Left lung (tissue), 10 donors: Measurements from ENCODE around the gene CDC42BPA. TPM values are rescaled to one million over a fixed set of nuclear protein-coding genes. Genes with fewer than 3 reads are reported as not detected.
A peak's percentile ranks its signal among the peaks of the same experiment; 100 is the strongest.

Experiments
- ATAC-seq: fragments of 200-7000 bp; cut with Tn5 transposase; one replicate; pipeline ENCODE4 v1.9.1; 2020; ENCODE audit warnings: moderate library complexity
- DNase-seq, 4 donors: peaks; one replicate each; pipeline ENCODE4 v3.0.0-alpha.2; 2013 to 2020
- H3K27ac ChIP-seq, 2 donors: fragments of 200-600 bp; sonication (generic) in 1 of 2; one replicate each; pipeline versions ENCODE4 v1.5.0 to v1.8.0; 2020 to 2021
- H3K27me3 ChIP-seq, 2 donors: fragments of 200-600 bp; sonication (generic) in 1 of 2; one replicate each; pipeline versions ENCODE4 v1.5.0 to v1.8.0; 2020 to 2021
- H3K36me3 ChIP-seq, 2 donors: fragments of 200-600 bp; sonication (generic) in 1 of 2; one replicate each; pipeline versions ENCODE4 v1.5.0 to v1.8.0; 2020 to 2021
- H3K4me1 ChIP-seq, 2 donors: fragments of 200-600 bp; one replicate each; pipeline ENCODE4 v1.8.0; 2021
- H3K4me3 ChIP-seq, 2 donors: fragments of 200-600 bp; sonication (generic) in 1 of 2; one replicate each; pipeline versions ENCODE4 v1.5.0 to v1.8.0; 2020 to 2021; ENCODE audit warnings: mild to moderate bottlenecking in 1 of 2
- H3K9me3 ChIP-seq, 2 donors: fragments of 200-600 bp; sonication (generic) in 1 of 2; one replicate each; pipeline versions ENCODE4 v1.5.0 to v1.8.0; 2020 to 2021
- CTCF ChIP-seq, 2 donors: fragments of 200-600 bp; sonication (generic) in 1 of 2; IDR thresholded peaks; one replicate each; pipeline versions ENCODE4 v1.5.0 to v1.8.0; 2021; ENCODE audit warnings: antibody characterized with exemption in 2 of 2
- intact Hi-C, 2 donors: fragments of 100-400 bp; cut with DNase I; formaldehyde crosslinking; loops; one replicate each; pipeline versions ENCODE4 v1.11.2 to v1.14.2; 2022
- polyA plus RNA-seq, 6 donors: library from polyadenylated mRNA; unstranded; fragments of 120-200 nt; gene quantifications; one replicate each; pipeline ENCODE4 v1.2.1, GENCODE V29; 2013; ENCODE audit not compliant: insufficient read length in 6 of 6
- total RNA-seq, 2 donors: library from RNA; stranded (reverse); fragmentation: NEBNext Ultra II Directional; extraction: Animal tissue kit (Norgen Biotek cat#: 25700); gene quantifications; one replicate each; pipeline ENCODE4 v1.2.1, GENCODE V29; 2021
- donor health status: DM: no; HTN: yes; CAD: no.
- donor health status: DM: no; HTN: no; CAD: no.

The CDC42BPA gene
- total and polyA plus RNA-seq, 8 donors, result 35.8 to 49.0 (median 43.4) TPM

DNA sequence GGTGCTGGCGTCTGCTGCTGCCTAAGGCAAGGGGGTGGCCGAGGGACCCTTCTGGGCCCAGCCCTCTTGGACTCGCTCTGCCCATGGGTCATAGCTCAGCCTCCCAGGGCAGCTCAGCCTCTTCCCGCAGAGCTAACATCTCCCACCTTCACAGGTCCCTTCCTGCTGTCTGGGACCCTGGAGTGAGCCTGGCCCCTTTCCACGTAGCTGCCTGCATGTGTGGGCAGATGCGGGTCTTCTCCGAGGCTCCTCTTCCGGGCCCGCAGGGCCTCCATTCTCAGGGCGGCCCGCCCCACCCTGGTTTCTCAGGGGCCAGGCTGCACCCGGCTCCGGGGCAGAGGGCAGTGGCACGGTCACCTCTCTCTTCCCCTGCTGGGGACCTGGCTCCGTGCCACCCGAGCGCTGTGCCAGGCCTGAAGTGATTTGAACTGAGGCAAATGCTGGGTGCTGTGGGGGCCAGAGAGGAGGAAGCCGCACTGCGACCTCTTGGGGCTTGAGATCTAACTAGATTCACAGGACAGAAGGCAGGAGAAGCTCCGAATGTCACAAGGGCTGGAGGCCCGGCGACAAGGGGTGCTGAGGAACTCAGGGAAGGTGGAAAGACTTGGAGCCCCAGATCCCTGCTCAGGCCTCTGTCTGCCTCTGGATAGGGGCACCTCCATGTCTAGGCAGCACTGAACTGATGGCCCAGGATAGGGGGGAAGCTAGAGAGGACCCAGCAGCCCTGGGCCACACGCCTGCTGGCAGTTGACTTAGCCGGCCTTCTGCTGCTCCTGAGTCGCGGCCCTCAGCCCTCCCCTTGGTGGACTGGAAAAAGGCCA, 337.5 kb downstream of the CDC42BPA start:
- Histone ChIP-seq H3K36me3 (peaks cover 0 to 48% of the 10 kb centered on the region in 2 donors), H3K4me1 (peaks cover 0 to 4% of the 10 kb centered on the region in 2 donors), H3K27ac (no peak overlapping the region), H3K9me3 (no peaks in the 10 kb centered on the region), H3K27me3 (no peaks in the 10 kb centered on the region), H3K4me3 (no peak overlapping the region)
- ATAC-seq (peak; percentile 54), DNase-seq (peak in 1 of 4 donors; percentile 85)
- intact Hi-C loops, result no loop called here
- no peak for TF ChIP-seq CTCF (IDR thresholded peaks at IDR 0.05)

- Histone ChIP-seq H3K4me3 (no peak overlapping the region), H3K27ac (no peak overlapping the region), H3K27me3 (no peaks in the 10 kb centered on the region), H3K9me3 (no peaks in the 10 kb centered on the region), H3K4me1 (peaks cover 0 to 6% of the 10 kb centered on the region in 2 donors), H3K36me3 (peaks cover 0 to 45% of the 10 kb centered on the region in 2 donors)
- no peak for DNase-seq
- no peak for ATAC-seq
- TF ChIP-seq CTCF (IDR thresholded peaks at IDR 0.05), result no peak
- intact Hi-C loops, result no loop called here
Measured at GRCh38 chr1:226980122-226980560, 338.2 kb downstream of the CDC42BPA start.

DNA sequence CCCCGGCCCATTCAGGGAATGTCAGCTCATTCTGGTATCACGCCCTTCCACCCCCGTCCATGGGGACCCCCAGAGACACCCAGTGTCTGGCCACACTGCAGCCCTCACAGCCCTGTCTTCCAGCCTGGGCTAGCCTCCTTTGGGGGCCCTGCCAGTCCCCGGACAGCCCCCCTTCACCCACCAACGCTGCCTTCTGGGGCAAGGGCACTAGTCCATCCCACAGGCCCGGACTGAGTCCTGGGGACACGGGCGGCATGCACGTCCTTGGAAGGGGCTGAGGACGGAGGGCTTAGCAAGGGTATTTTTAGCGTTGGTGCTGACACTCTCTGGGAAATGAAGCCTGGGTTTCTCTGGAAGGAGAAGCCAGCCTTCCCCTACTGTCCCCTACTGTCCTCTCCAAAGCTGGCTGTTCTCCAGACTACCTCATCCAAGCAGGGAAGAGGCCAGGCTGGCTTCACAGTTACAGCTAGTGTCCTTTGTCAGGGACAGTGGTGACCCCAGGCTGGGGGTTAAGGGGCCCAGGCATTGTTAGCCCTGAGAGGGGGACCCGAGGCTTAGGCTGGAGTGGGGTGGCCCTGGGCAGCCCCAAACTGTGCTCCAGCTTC, 338.7 kb downstream of the CDC42BPA start:
- peaks cover 0 to 43% of the 10 kb centered on the region in 2 donors for H3K36me3 ChIP-seq

GRCh38 chr1:226979115-226979516, 339.2 kb downstream of the CDC42BPA start:
- no peak overlapping the region for H3K4me3 ChIP-seq
- peaks cover 7 to 16% of the 10 kb centered on the region in 2 donors for H3K4me1 ChIP-seq

More for the DNA sequence above, 338.7 kb downstream of the CDC42BPA start:
- H3K4me3 ChIP-seq, result no peak overlapping the region
- no peak for TF ChIP-seq CTCF (IDR thresholded peaks at IDR 0.05)
- no peaks in the 10 kb centered on the region for H3K9me3 ChIP-seq
- peaks cover 2 to 11% of the 10 kb centered on the region in 2 donors for H3K4me1 ChIP-seq
- intact Hi-C loops, result no loop called here
- no peak overlapping the region for H3K27ac ChIP-seq
- ATAC-seq (no peak), DNase-seq (no peak)
- H3K27me3 ChIP-seq, result no peaks in the 10 kb centered on the region

More at GRCh38 chr1:226979115-226979516, 339.2 kb downstream of the CDC42BPA start:
- Histone ChIP-seq H3K27ac (no peak overlapping the region), H3K27me3 (no peaks in the 10 kb centered on the region), H3K9me3 (no peaks in the 10 kb centered on the region), H3K36me3 (peaks cover 0 to 38% of the 10 kb centered on the region in 2 donors)
- intact Hi-C loops, result no loop called here
- DNase-seq, result no peak
- no peak for TF ChIP-seq CTCF (IDR thresholded peaks at IDR 0.05)
- no peak for ATAC-seq
